Measurements from ENCODE around the gene IRAK1.

IRAK1 gene

GRCh38 chrX:154019061-154019621 is 561 bp downstream of the IRAK1 start:
- no peak for DNase-seq (ENCODE audit: low spot score)

GRCh38 chrX:154018518-154019060 is 1.1 kb downstream of the IRAK1 start:
- DNase-seq (ENCODE audit: low spot score): no peak

- DNase-seq (ENCODE audit: low spot score): no peak
Measured at GRCh38 chrX:154017766-154018517, 1.8 kb downstream of the IRAK1 start.

- no peak for DNase-seq (ENCODE audit: low spot score)
Measured at GRCh38 chrX:154016366-154017076, 3.2 kb downstream of the IRAK1 start.

GRCh38 chrX:154015581-154016264 is 4.0 kb downstream of the IRAK1 start:
- DNase-seq (ENCODE audit: low spot score): no peak

- no peak for DNase-seq (ENCODE audit: low spot score)
Measured at GRCh38 chrX:154014429-154015380, 5.0 kb downstream of the IRAK1 start.

- DNase-seq (ENCODE audit: low spot score): peak; percentile 49
Measured at GRCh38 chrX:154013614-154014360, 5.9 kb downstream of the IRAK1 start.

- peak; percentile 45 for DNase-seq (ENCODE audit: low spot score)
Measured at GRCh38 chrX:154013001-154013421, 6.7 kb downstream of the IRAK1 start.

GRCh38 chrX:154012336-154012991 is 7.2 kb downstream of the IRAK1 start:
- peak; percentile 64 for DNase-seq (ENCODE audit: low spot score)

- no peak for DNase-seq (ENCODE audit: low spot score)
Measured at GRCh38 chrX:154011376-154012335, 8.0 kb downstream of the IRAK1 start.

GRCh38 chrX:154010330-154011087 is 9.2 kb downstream of the IRAK1 start:
- DNase-seq (ENCODE audit: low spot score): no peak

- no peak for DNase-seq (ENCODE audit: low spot score)
Measured at GRCh38 chrX:154008521-154008920, 11.2 kb downstream of the IRAK1 start.

- no peak for DNase-seq (ENCODE audit: low spot score)
Measured at GRCh38 chrX:154006947-154007346, 12.8 kb downstream of the IRAK1 start.

- no peak for DNase-seq (ENCODE audit: low spot score)
Measured at GRCh38 chrX:154004315-154004714, 15.4 kb downstream of the IRAK1 start.

- peak; percentile 26 for DNase-seq (ENCODE audit: low spot score)
Measured at GRCh38 chrX:154002215-154002719, 17.4 kb downstream of the IRAK1 start.

GRCh38 chrX:154000051-154000450 is 19.7 kb downstream of the IRAK1 start:
- DNase-seq (ENCODE audit: low spot score): no peak

GRCh38 chrX:153999359-154000037 is 20.2 kb downstream of the IRAK1 start:
- DNase-seq (ENCODE audit: low spot score): no peak

Measured in globus pallidus (tissue), 1 donor.